Kidney (tissue), 14 donors: ENCODE data around the gene GMPR2. TPM values are rescaled to one million over a fixed set of nuclear protein-coding genes. Genes with fewer than 3 reads are reported as not detected.

Experiments used
- DNase-seq, 5 donors: peaks; one replicate each; pipeline ENCODE4 v3.0.0-alpha.2; 2013 to 2020
- FAIRE-seq: peaks from 2 replicates; lab custom pipeline; 2012; peaks lifted over from hg19 to GRCh38; lab: Jason Lieb, UNC
- H3K27ac ChIP-seq, 2 donors: one replicate each; pipeline ENCODE4 v1.7.0; 2013; ENCODE audit warnings: low read depth in 2 of 2, low read length in 2 of 2, inconsistent platforms in 1 of 2
- H3K27me3 ChIP-seq: one replicate; pipeline ENCODE4 v1.7.1; 2013; ENCODE audit warnings: low read length, inconsistent platforms; ENCODE audit not compliant: control insufficient read depth, insufficient read depth
- H3K36me3 ChIP-seq, 3 donors: one replicate each; pipeline versions ENCODE4 v1.7.0 to v1.7.1; 2013; ENCODE audit warnings: low read length in 3 of 3, control low read depth in 1 of 3, inconsistent platforms in 1 of 3; ENCODE audit not compliant: insufficient read depth in 3 of 3, control insufficient read depth in 2 of 3
- H3K4me1 ChIP-seq, 3 donors: one replicate each; pipeline versions ENCODE4 v1.7.0 to v1.7.1; 2013; ENCODE audit warnings: low read length in 3 of 3, inconsistent platforms in 1 of 3, low read depth in 1 of 3; ENCODE audit not compliant: control insufficient read depth in 2 of 3, insufficient read depth in 2 of 3
- H3K4me3 ChIP-seq, 3 donors: one replicate each; pipeline versions ENCODE4 v1.7.0 to v1.8.1; 2013; ENCODE audit warnings: low read length in 3 of 3, control low read depth in 1 of 3, inconsistent platforms in 1 of 3
- H3K9ac ChIP-seq, 3 donors: one replicate each; pipeline versions ENCODE4 v1.7.0 to v1.7.1; 2013; ENCODE audit warnings: low read length in 3 of 3, control low read depth in 1 of 3, inconsistent platforms in 1 of 3
- H3K9me3 ChIP-seq, 3 donors: one replicate each; pipeline versions ENCODE4 v1.7.0 to v1.7.1; 2013; ENCODE audit warnings: low read length in 3 of 3, control low read depth in 1 of 3, inconsistent platforms in 1 of 3; ENCODE audit not compliant: control insufficient read depth in 2 of 3, insufficient read depth in 1 of 3
- intact Hi-C: fragments of 100-400 bp; cut with DNase I; formaldehyde crosslinking; loops from one replicate; pipeline ENCODE4 v1.11.1; 2022
- polyA plus RNA-seq: library from polyadenylated mRNA; stranded (reverse); fragments of 350-450 nt; fragmentation: Illumina TruSeq; extraction: RNeasy Lipid Tissue Mini Kit (QIAGEN cat#74804); gene quantifications from one replicate; pipeline ENCODE4 v1.2.3, GENCODE V29; 2014; ENCODE audit warnings: low read depth, low replicate concordance; ENCODE audit not compliant: insufficient read depth
- total RNA-seq: library from RNA; stranded (reverse); fragmentation: NEBNext Ultra II Directional; extraction: Animal tissue kit (Norgen Biotek cat#: 25700); gene quantifications from one replicate; pipeline ENCODE4 v1.2.1, GENCODE V29; 2021
- TF ChIP-seq, protein P1 (sequence below): IDR thresholded peaks from 3 replicates; pipeline ENCODE4 v1.5.1; 2012; ENCODE audit warnings: mild to moderate bottlenecking, moderate library complexity, borderline replicate concordance; ENCODE audit not compliant: insufficient read depth; ENCODE audit errors: extremely low read depth
- donor health status: control.
- donor health status: control.
- donor health status: control.
- donor health status: control.
- donor health status: control.
- donor health status: DM: yes; HTN: yes; CAD: no.
- donor health status: Normal renal cell carcinoma (clear cell type).

The GMPR2 gene
- total and polyA plus RNA-seq, 2 donors from 2014 or later: 75.0 to 92.5 TPM

GRCh38 chr14:24236689-24237462 lies 4.1 kb downstream of the GMPR2 start:
- intact Hi-C loops: no loop called here
- H3K9ac ChIP-seq: no peak overlapping the region
- TF ChIP-seq, protein P1, sequence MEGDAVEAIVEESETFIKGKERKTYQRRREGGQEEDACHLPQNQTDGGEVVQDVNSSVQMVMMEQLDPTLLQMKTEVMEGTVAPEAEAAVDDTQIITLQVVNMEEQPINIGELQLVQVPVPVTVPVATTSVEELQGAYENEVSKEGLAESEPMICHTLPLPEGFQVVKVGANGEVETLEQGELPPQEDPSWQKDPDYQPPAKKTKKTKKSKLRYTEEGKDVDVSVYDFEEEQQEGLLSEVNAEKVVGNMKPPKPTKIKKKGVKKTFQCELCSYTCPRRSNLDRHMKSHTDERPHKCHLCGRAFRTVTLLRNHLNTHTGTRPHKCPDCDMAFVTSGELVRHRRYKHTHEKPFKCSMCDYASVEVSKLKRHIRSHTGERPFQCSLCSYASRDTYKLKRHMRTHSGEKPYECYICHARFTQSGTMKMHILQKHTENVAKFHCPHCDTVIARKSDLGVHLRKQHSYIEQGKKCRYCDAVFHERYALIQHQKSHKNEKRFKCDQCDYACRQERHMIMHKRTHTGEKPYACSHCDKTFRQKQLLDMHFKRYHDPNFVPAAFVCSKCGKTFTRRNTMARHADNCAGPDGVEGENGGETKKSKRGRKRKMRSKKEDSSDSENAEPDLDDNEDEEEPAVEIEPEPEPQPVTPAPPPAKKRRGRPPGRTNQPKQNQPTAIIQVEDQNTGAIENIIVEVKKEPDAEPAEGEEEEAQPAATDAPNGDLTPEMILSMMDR: no peak
- H3K27ac ChIP-seq: no peak overlapping the region
- H3K9me3 ChIP-seq: no peaks in the 10 kb centered on the region
- peaks cover 0 to 38% (median 22%) of the 10 kb centered on the region in 3 donors for H3K4me1 ChIP-seq
- no peaks in the 10 kb centered on the region for H3K27me3 ChIP-seq
- H3K4me3 ChIP-seq: no peak overlapping the region
- DNase-seq (no peak), FAIRE-seq (no peak)
- H3K36me3 ChIP-seq: peaks cover 8 to 49% (median 42%) of the 10 kb centered on the region in 3 donors

DNA sequence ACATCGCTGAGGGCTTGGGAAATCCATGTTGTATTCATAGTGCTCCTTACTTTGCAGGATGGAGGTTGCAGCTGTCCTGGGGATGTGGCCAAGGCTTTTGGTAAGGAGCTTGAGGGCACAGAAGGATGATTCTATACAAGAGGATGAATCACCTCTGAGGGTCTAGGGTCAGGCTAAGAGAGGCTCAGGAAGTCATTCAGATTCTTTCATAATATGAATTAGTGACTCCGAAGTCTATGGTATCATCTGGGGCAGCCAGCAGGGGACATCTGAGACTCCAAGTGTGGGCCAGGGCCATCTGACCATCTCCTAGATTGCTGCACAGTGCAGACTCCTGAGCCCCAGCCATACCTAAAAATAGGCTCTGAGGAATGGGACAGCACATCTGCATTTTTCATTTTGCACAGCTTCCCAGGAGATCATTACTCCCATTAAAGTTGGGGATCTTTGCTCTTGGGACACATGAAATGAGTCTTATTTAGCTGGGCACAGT lies 4.8 kb downstream of the GMPR2 start:
- Histone ChIP-seq H3K9ac (no peak overlapping the region), H3K4me3 (no peak overlapping the region)

DNA sequence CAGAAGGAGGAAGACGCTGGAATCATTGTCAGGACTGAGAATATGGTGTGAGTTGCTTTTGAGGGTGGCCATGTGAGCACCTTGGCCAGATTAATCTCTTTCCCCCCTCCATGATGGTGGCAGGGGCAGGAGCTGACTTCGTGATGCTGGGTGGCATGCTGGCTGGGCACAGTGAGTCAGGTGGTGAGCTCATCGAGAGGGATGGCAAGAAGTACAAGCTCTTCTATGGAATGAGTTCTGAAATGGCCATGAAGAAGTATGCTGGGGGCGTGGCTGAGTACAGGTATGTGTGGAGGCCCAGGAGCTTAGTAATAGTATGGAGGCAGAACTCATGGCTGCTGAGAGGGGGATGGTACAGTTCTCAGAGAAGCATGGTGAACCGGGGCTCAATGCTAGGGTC lies 5.4 kb downstream of the GMPR2 start:
- no peak overlapping the region for H3K27ac ChIP-seq
- TF ChIP-seq, protein P1: no peak
- no peak overlapping the region for H3K4me3 ChIP-seq
- no peak overlapping the region for H3K9ac ChIP-seq
- no peaks in the 10 kb centered on the region for H3K27me3 ChIP-seq
- no peaks in the 10 kb centered on the region for H3K9me3 ChIP-seq
- FAIRE-seq (no peak), DNase-seq (no peak)
- intact Hi-C loops: no loop called here
- H3K36me3 ChIP-seq: peaks cover 8 to 49% (median 42%) of the 10 kb centered on the region in 3 donors
- H3K4me1 ChIP-seq: peaks cover 0 to 34% (median 22%) of the 10 kb centered on the region in 3 donors

More for the DNA sequence above, 4.8 kb downstream of the GMPR2 start:
- Histone ChIP-seq H3K27ac (no peak overlapping the region), H3K27me3 (no peaks in the 10 kb centered on the region), H3K36me3 (peaks cover 8 to 49% (median 42%) of the 10 kb centered on the region in 3 donors), H3K9me3 (no peaks in the 10 kb centered on the region), H3K4me1 (peaks cover 0 to 38% (median 22%) of the 10 kb centered on the region in 3 donors)
- FAIRE-seq (no peak), DNase-seq (no peak)
- intact Hi-C loops: no loop called here
- TF ChIP-seq, protein P1: no peak
